ENCODE results near the gene TTLL7.

GRCh38 chr1:83818916-83819315 lies 180.0 kb downstream of the TTLL7 start:
- no peak for TF ChIP-seq EZH2 (IDR thresholded peaks at IDR 0.05; ENCODE audit: low read depth, unreplicated experiment)
- no peak for TF ChIP-seq POLR2AphosphoS5 (IDR thresholded peaks at IDR 0.05; ENCODE audit: low read depth)
- no peak for TF ChIP-seq JUNB (IDR thresholded peaks at IDR 0.05; ENCODE audit: unreplicated experiment)
- TF ChIP-seq CTCF (conservative IDR thresholded peaks at IDR 0.05; ENCODE audit: low read depth in 2 of 2) = no peak
- no peak for TF ChIP-seq REST (IDR thresholded peaks at IDR 0.05; ENCODE audit: unreplicated experiment)
- TF ChIP-seq ZNF331 (CRISPR knock-in tag; IDR thresholded peaks at IDR 0.05; ENCODE audit: low read depth) = no peak
- no peak for TF ChIP-seq EZH2phosphoT487 (IDR thresholded peaks at IDR 0.05; ENCODE audit: unreplicated experiment)
- no peak for TF ChIP-seq CREB1 (CRISPR knock-in tag; IDR thresholded peaks at IDR 0.05; ENCODE audit: low read depth)
- TF ChIP-seq ZNF114 (CRISPR knock-in tag; IDR thresholded peaks at IDR 0.05) = no peak
- TF ChIP-seq ZNF462 (CRISPR knock-in tag; IDR thresholded peaks at IDR 0.05) = no peak

All from GM23338 (cell line).